HepG2 (cell line): Measurements from ENCODE around the gene STX10. TPM values are rescaled to one million over a fixed set of nuclear protein-coding genes. Genes with fewer than 3 reads are reported as not detected.
A peak's percentile ranks its signal among the peaks of the same experiment; 100 is the strongest.

Experiments used
- ATAC-seq: fragments of 200-7000 bp; cut with Tn5 transposase; 3 replicates; pipeline ENCODE4 v1.9.1; 2020; ENCODE audit warnings: mild to moderate bottlenecking, moderate library complexity
- BruUV-seq: library from RNA; stranded (reverse); fragments of 400-500 nt; replicated peaks from 2 replicates; lab custom pipeline; 2021; lab: Mats Ljungman, UMichigan
- CTCF ChIA-PET: fragments of 300-600 bp; formaldehyde crosslinking; extraction: SDS; loops from one replicate; lab custom pipeline; 2021; ENCODE audit warnings: low total read pairs, inconsistent platforms, low intra/inter-chr PET ratio; lab: Yijun Ruan, JAX
- POLR2A ChIA-PET: fragments of 350-600 bp; sonication (Branson Sonifier 250); formaldehyde crosslinking; loops from one replicate; lab custom pipeline; 2020; ENCODE audit warnings: antibody characterized with exemption, inconsistent platforms; lab: Yijun Ruan, JAX
- DNase-seq: peaks from one replicate; pipeline ENCODE4 v3.0.0-alpha.2; 2015; ENCODE audit warnings: low spot score
- FAIRE-seq: peaks from 3 replicates; lab custom pipeline; 2011; peaks lifted over from hg19 to GRCh38; lab: Jason Lieb, UNC
- H2AFZ ChIP-seq: one replicate; pipeline ENCODE4 v1.6.1; 2011; ENCODE audit warnings: low read length, inconsistent platforms
- H3K27ac ChIP-seq: fragments of 300-600 bp; 3 replicates; pipeline ENCODE4 v1.8.0; 2011; ENCODE audit warnings: mixed run types, mild to moderate bottlenecking, mixed read lengths, low read length, inconsistent platforms; ENCODE audit not compliant: insufficient read depth; ENCODE audit errors: extremely low read length
- H3K27me3 ChIP-seq, 2 experiments: fragments of 200-600 bp in 1 of 2; 2 replicates in 1 of 2; 3 replicates in 1 of 2; pipeline versions ENCODE4 v1.6.0 to v1.8.0; 2011; ENCODE audit warnings: low read length in 2 of 2, mild to moderate bottlenecking in 2 of 2, moderate library complexity in 2 of 2, inconsistent platforms in 1 of 2; ENCODE audit not compliant: insufficient read depth in 2 of 2, control insufficient read depth in 1 of 2
- H3K36me3 ChIP-seq, 2 experiments: fragments of 200-600 bp in 1 of 2; replicated peaks in 1 of 2; 2 replicates in 1 of 2; 3 replicates in 1 of 2; pipeline versions ENCODE4 v1.5.1 to v1.8.0; 2011; ENCODE audit warnings: low read length in 2 of 2, inconsistent platforms in 1 of 2; ENCODE audit not compliant: insufficient read depth in 2 of 2, control insufficient read depth in 1 of 2
- H3K4me1 ChIP-seq: 2 replicates; pipeline ENCODE4 v1.5.1; 2012; ENCODE audit warnings: low read length, inconsistent platforms; ENCODE audit not compliant: insufficient read depth
- H3K4me2 ChIP-seq: 2 replicates; pipeline ENCODE4 v1.6.0; 2011; ENCODE audit warnings: low read depth, low read length, inconsistent platforms
- H3K4me3 ChIP-seq, 3 experiments: fragments of 200-600 bp in 1 of 3; sonication (generic), shearing (Covaris generic) in 1 of 3; replicated peaks in 1 of 3; 2 replicates each; pipeline ENCODE4 v1.5.1; 2011 to 2016; ENCODE audit warnings: low read length in 3 of 3, inconsistent platforms in 2 of 3, low read depth in 2 of 3, mild to moderate bottlenecking in 2 of 3, control low read depth in 1 of 3, mixed read lengths in 1 of 3; ENCODE audit not compliant: insufficient read depth in 1 of 3
- H3K79me2 ChIP-seq: one replicate; pipeline ENCODE4 v1.6.1; 2011; ENCODE audit warnings: low read length, inconsistent platforms; ENCODE audit not compliant: insufficient read depth
- H3K9ac ChIP-seq: 2 replicates; pipeline ENCODE4 v1.6.0; 2011; ENCODE audit warnings: mild to moderate bottlenecking, low read depth, low read length, inconsistent platforms; ENCODE audit not compliant: insufficient read depth
- H3K9me3 ChIP-seq: 2 replicates; pipeline ENCODE4 v1.5.1; 2012; ENCODE audit warnings: mild to moderate bottlenecking, low read length
- H4K20me1 ChIP-seq: 2 replicates; pipeline ENCODE4 v1.6.0; 2011; ENCODE audit warnings: inconsistent platforms, mild to moderate bottlenecking, low read length, moderate library complexity; ENCODE audit not compliant: insufficient read depth
- GLI4 ChIP-seq: sonication (generic); formaldehyde crosslinking; IDR thresholded peaks from 2 replicates; pipeline ENCODE4 v1.5.1; 2020; ENCODE audit warnings: missing genetic modification reagents, mild to moderate bottlenecking, moderate library complexity, borderline replicate concordance
- HNRNPL ChIP-seq: fragments of 200-400 bp; formaldehyde crosslinking; IDR thresholded peaks from 2 replicates; pipeline ENCODE4 v1.6.1; 2017; ENCODE audit warnings: mild to moderate bottlenecking, low read depth, low read length
- IKZF4 ChIP-seq: sonication (generic); formaldehyde crosslinking; IDR thresholded peaks from 2 replicates; pipeline ENCODE4 v1.5.1; 2020; ENCODE audit warnings: borderline replicate concordance, mild to moderate bottlenecking, low read depth, missing genetic modification reagents; ENCODE audit errors: not compliant biosample characterization
- NR2F1 ChIP-seq, 2 experiments: fragments of 450-650 bp in 1 of 2; formaldehyde crosslinking in 1 of 2; IDR thresholded peaks; 2 replicates each; pipeline versions ENCODE4 v1.5.0 to v1.6.1; 2016 to 2020; ENCODE audit warnings: mild to moderate bottlenecking in 1 of 2, missing compliant biosample characterization in 1 of 2, missing genetic modification reagents in 1 of 2, moderate library complexity in 1 of 2
- RAD21 ChIP-seq: fragments of 450-650 bp; formaldehyde crosslinking; IDR thresholded peaks from 2 replicates; pipeline ENCODE4 v1.5.0; 2020; ENCODE audit warnings: mild to moderate bottlenecking
- RERE ChIP-seq: IDR thresholded peaks from 2 replicates; pipeline ENCODE4 v1.6.1; 2016; ENCODE audit warnings: low read depth, missing genetic modification reagents, missing compliant biosample characterization
- SALL1 ChIP-seq: sonication (generic); formaldehyde crosslinking; IDR thresholded peaks from 2 replicates; pipeline ENCODE4 v1.8.0; 2022; ENCODE audit warnings: mild to moderate bottlenecking, missing genetic modification reagents
- SUZ12 ChIP-seq: fragments of 150-350 bp; IDR thresholded peaks from 2 replicates; pipeline ENCODE4 v1.6.1; 2014; ENCODE audit warnings: low read depth, low read length
- ZNF296 ChIP-seq: sonication (generic); formaldehyde crosslinking; conservative IDR thresholded peaks from 2 replicates; pipeline ENCODE4 v1.5.0; 2020; ENCODE audit warnings: mild to moderate bottlenecking, missing genetic modification reagents
- ZNF383 ChIP-seq: sonication (generic); formaldehyde crosslinking; IDR thresholded peaks from 2 replicates; pipeline ENCODE4 v1.4.0; 2020; ENCODE audit warnings: missing genetic modification reagents, mild to moderate bottlenecking, borderline replicate concordance
- ZNF430 ChIP-seq: sonication (generic); formaldehyde crosslinking; IDR thresholded peaks from 2 replicates; pipeline ENCODE4 v1.9.0; 2021; ENCODE audit warnings: mild to moderate bottlenecking, missing genetic modification reagents
- ZNF781 ChIP-seq: sonication (generic); formaldehyde crosslinking; IDR thresholded peaks from 2 replicates; pipeline ENCODE4 v1.5.1; 2020; ENCODE audit warnings: borderline replicate concordance, mild to moderate bottlenecking, missing genetic modification reagents; ENCODE audit errors: not compliant biosample characterization
- ZNF879 ChIP-seq: sonication (generic); formaldehyde crosslinking; IDR thresholded peaks from 2 replicates; pipeline ENCODE4 v1.8.1; 2023; ENCODE audit warnings: missing genetic modification reagents
- WGBS: methylation state at CpG from one replicate; pipeline ENCODE4 v1.1.6; 2017; ENCODE audit warnings: low lambda C conversion rate; 5-methylcytosine and 5-hydroxymethylcytosine counted together
- in situ Hi-C: cut with HindIII; loops from 2 replicates; pipeline ENCODE4 v1.10.0; 2017; ENCODE audit warnings: low pct_unique_long_range_greater_than_20kb; ENCODE audit not compliant: extremely low pct_ligation_motif_present
- intact Hi-C: fragments of 100-400 bp; cut with micrococcal nuclease; formaldehyde crosslinking; loops from one replicate; pipeline ENCODE4 v1.10.0; 2022; ENCODE audit not compliant: unreplicated experiment
- polyA plus RNA-seq, 8 experiments: library from polyadenylated mRNA; depleted of rRNA in 3 of 8; stranded (reverse) in 7 of 8; unstranded in 1 of 8; fragments of >200 nt; fragmentation: Illumina TruSeq in 4 of 8; extraction: Trizol in 4 of 8; gene quantifications; 2 replicates each; pipeline versions ENCODE4 v1.2.1 to v1.2.3, GENCODE V29; 2011 to 2016; ENCODE audit warnings: low read depth in 4 of 8, missing spikeins in 1 of 8, mixed read lengths in 1 of 8; ENCODE audit not compliant: insufficient read depth in 1 of 8
- total RNA-seq, 5 experiments: library from RNA; depleted of rRNA; stranded (reverse); fragments of >200 nt; fragmentation: Illumina TruSeq; extraction: Trizol; gene quantifications; 2 replicates each; pipeline ENCODE4 v1.2.3, GENCODE V29; 2016; ENCODE audit warnings: low read depth in 1 of 5
- TF ChIP-seq, protein P1 (sequence below): sonication (generic); formaldehyde crosslinking; IDR thresholded peaks from 2 replicates; pipeline ENCODE4 v1.4.0; 2020; ENCODE audit warnings: missing genetic modification reagents
- TF ChIP-seq, protein P2 (sequence below): sonication (generic); formaldehyde crosslinking; IDR thresholded peaks from 2 replicates; pipeline ENCODE4 v1.4.0; 2020; ENCODE audit warnings: missing genetic modification reagents

Gene STX10
- total and polyA plus RNA-seq, 2 of the 13 experiments (the other 11 are each of a cell fraction or from before 2014, with no cell fraction given): 47.9 to 66.4 TPM

DNA sequence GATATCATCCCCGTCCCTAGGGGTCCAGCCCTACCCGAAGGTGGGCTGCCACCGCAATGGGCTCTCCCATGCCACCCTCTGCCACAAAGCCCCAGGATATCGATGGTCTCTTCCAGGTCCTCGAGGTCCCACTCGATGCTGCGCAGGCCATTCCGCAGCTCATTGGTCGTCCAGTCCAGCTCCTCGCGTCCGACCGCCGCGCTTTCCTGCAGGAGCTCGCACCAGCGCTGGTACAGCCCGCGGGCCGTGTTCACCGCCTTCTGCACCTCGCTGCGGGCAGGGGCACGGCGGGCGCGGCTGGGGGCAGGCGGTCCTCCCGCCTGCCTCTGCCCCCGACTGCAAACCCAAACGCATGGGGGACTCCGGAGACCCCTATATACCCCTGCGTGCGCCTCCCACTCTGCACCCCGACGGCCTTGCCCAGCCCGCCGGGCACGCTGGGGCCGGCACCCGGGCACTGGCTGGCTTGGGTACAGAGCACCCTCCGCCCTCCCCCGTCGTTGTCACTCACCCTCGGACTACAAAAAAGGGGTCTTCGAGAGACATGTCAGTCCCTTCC is 468 bp downstream of the STX10 start:
- Histone ChIP-seq H4K20me1 (peaks cover 3% of the 10 kb centered on the region; the same call in 1 of the 2 replicates), H3K27me3 (no peaks in the 10 kb centered on the region; a peak in 1 of 5 replicates), H3K4me2 (peak overlapping the region; percentile 98), H3K27ac (peak overlapping the region; percentile 94), H3K36me3 (peaks cover 2 to 5% of the 10 kb centered on the region in 2 experiments; a peak in 3 of 5 replicates), H2AFZ (no peak overlapping the region), H3K4me1 (peaks cover 22% of the 10 kb centered on the region), H3K9ac (peak overlapping the region; percentile 98), H3K79me2 (peaks cover 43% of the 10 kb centered on the region), H3K4me3 (peak overlapping the region; percentile 92 to 97 (median 96)), H3K9me3 (no peaks in the 10 kb centered on the region)
- CTCF ChIA-PET: interaction anchor here (1.4 to 1.6 kb wide), 2 partner anchors 46 to 85 kb away, joined by 4 to 7 read pairs; no protein-coding TSS in a partner anchor
- POLR2A ChIA-PET: interaction anchor here (0.8 to 3.1 kb wide), 13 partner anchors 8 to 184 kb away, joined by 3 to 39 read pairs (median 5); partner anchors contain the start of gene NACC1
- no TSS peak for BruUV-seq
- ATAC-seq: peak; percentile 41
- FAIRE-seq: no peak
- DNase-seq: peak; percentile 37
- WGBS: 0% methylated on average over 6 of the region's 46 CpGs
- intact Hi-C loops (loop anchor here (2.0 to 5.0 kb wide), 3 partner anchors 17 to 698 kb away; partner anchors contain the start of genes NACC1 and TRMT1), in situ Hi-C loops (loop anchor here (5.0 kb wide), 2 partner anchors 32 to 43 kb away; partner anchors contain the start of genes NACC1 and TRMT1)
- TF ChIP-seq, protein P1, sequence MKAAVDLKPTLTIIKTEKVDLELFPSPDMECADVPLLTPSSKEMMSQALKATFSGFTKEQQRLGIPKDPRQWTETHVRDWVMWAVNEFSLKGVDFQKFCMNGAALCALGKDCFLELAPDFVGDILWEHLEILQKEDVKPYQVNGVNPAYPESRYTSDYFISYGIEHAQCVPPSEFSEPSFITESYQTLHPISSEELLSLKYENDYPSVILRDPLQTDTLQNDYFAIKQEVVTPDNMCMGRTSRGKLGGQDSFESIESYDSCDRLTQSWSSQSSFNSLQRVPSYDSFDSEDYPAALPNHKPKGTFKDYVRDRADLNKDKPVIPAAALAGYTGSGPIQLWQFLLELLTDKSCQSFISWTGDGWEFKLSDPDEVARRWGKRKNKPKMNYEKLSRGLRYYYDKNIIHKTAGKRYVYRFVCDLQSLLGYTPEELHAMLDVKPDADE (CRISPR knock-in tag): 0 out of 2 replicates have a peak, but pooled peaks have one; percentile 26
- TF ChIP-seq SALL1 (CRISPR knock-in tag) (peak; percentile 35; the same call in 1 of the 2 replicates), GLI4 (CRISPR knock-in tag) (peak; percentile 67), ZNF781 (CRISPR knock-in tag) (peak; percentile 5), RAD21 (CRISPR knock-in tag) (peak; percentile 34; the same call in 1 of the 2 replicates), ZNF430 (CRISPR knock-in tag) (0 out of 2 replicates have a peak, but pooled peaks have one; percentile 29), RERE (peak; percentile 10; the same call in 1 of the 2 replicates), HNRNPL (peak; percentile 85; the same call in 1 of the 2 replicates), ZNF383 (CRISPR knock-in tag) (no peak), SUZ12 (no peak), NR2F1 (CRISPR knock-in tag; IDR thresholded peaks at IDR 0.05) (peak in 1 of 2 experiments; percentile 67; a peak in 2 of 4 replicates), IKZF4 (CRISPR knock-in tag) (peak; percentile 29), ZNF879 (CRISPR knock-in tag) (0 out of 2 replicates have a peak, but pooled peaks have one; percentile 10), ZNF296 (peak; percentile 65; the same call in 1 of the 2 replicates)
- TF ChIP-seq, protein P2, sequence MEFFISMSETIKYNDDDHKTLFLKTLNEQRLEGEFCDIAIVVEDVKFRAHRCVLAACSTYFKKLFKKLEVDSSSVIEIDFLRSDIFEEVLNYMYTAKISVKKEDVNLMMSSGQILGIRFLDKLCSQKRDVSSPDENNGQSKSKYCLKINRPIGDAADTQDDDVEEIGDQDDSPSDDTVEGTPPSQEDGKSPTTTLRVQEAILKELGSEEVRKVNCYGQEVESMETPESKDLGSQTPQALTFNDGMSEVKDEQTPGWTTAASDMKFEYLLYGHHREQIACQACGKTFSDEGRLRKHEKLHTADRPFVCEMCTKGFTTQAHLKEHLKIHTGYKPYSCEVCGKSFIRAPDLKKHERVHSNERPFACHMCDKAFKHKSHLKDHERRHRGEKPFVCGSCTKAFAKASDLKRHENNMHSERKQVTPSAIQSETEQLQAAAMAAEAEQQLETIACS (CRISPR knock-in tag): no peak; the same call in 1 of the 2 replicates
